Measurements from ENCODE around the gene DOK5. TPM values are rescaled to one million over a fixed set of nuclear protein-coding genes. Genes with fewer than 3 reads are reported as not detected.

DOK5 gene
- total and polyA plus RNA-seq, 2 experiments from 2014 or later: 5.0 to 6.9 TPM

- TF ChIP-seq ZNF462 (CRISPR knock-in tag; IDR thresholded peaks at IDR 0.05): no peak
- no peak for TF ChIP-seq ETS1 (IDR thresholded peaks at IDR 0.05)
- no peak for TF ChIP-seq STAT1 (IDR thresholded peaks at IDR 0.05; ENCODE audit: unreplicated experiment)
- no peak for TF ChIP-seq JUNB (IDR thresholded peaks at IDR 0.05; ENCODE audit: unreplicated experiment)
Measured at GRCh38 chr20:54600634-54601033, 125.2 kb downstream of the DOK5 start (continued).

- no peaks in the 10 kb centered on the region for H4K20me1 ChIP-seq (replicated peaks; ENCODE audit: insufficient read depth)
- no peaks in the 10 kb centered on the region for H3F3A ChIP-seq (replicated peaks; ENCODE audit: low read depth)
- H3K4me1 Mint-ChIP-seq: peaks cover 5% of the 10 kb centered on the region
- ATAC-seq: no peak
- H2AFZ ChIP-seq: no peak overlapping the region
- H3K4me3 ChIP-seq: no peak overlapping the region
- H3K4me2 ChIP-seq: no peak overlapping the region
- H3K27me3 Mint-ChIP-seq (ENCODE audit: insufficient read depth, low read depth, poor library complexity): peaks cover 3% of the 10 kb centered on the region
- H3K36me3 Mint-ChIP-seq (ENCODE audit: low read depth): peaks cover 10% of the 10 kb centered on the region; the same call in 2 of the 3 replicates
- no peaks in the 10 kb centered on the region for H3K4me1 ChIP-seq (ENCODE audit: insufficient read depth)
- no peaks in the 10 kb centered on the region for H3K36me3 ChIP-seq (ENCODE audit: insufficient read depth)
- no peak overlapping the region for H3K27ac Mint-ChIP-seq
- H3K79me2 ChIP-seq (replicated peaks; ENCODE audit: insufficient read depth): no peaks in the 10 kb centered on the region
- H3K9me2 ChIP-seq (ENCODE audit: insufficient read depth): peaks cover 4% of the 10 kb centered on the region
- H3K9me3 Mint-ChIP-seq: peaks cover 5% of the 10 kb centered on the region; the same call in 2 of the 3 replicates
- no peak overlapping the region for H3K4me3 Mint-ChIP-seq
- H3K27me3 ChIP-seq (ENCODE audit: insufficient read depth): no peaks in the 10 kb centered on the region
- H3K27ac ChIP-seq (ENCODE audit: low read depth): no peak overlapping the region
- DNase-seq (ENCODE audit: low spot score): no peak
- no peak for TF ChIP-seq JUNB (IDR thresholded peaks at IDR 0.05; ENCODE audit: unreplicated experiment)
- no peak for TF ChIP-seq ZNF462 (CRISPR knock-in tag; IDR thresholded peaks at IDR 0.05)
- no peak for TF ChIP-seq ETS1 (IDR thresholded peaks at IDR 0.05)
- no peak for TF ChIP-seq ZNF331 (CRISPR knock-in tag; IDR thresholded peaks at IDR 0.05; ENCODE audit: low read depth)
- no peak for TF ChIP-seq STAT1 (IDR thresholded peaks at IDR 0.05; ENCODE audit: unreplicated experiment)
Measured at GRCh38 chr20:54601831-54602515, 126.6 kb downstream of the DOK5 start.

All from GM23338 (cell line).